ENCODE results near the gene PRDM15.

Gene PRDM15

DNA sequence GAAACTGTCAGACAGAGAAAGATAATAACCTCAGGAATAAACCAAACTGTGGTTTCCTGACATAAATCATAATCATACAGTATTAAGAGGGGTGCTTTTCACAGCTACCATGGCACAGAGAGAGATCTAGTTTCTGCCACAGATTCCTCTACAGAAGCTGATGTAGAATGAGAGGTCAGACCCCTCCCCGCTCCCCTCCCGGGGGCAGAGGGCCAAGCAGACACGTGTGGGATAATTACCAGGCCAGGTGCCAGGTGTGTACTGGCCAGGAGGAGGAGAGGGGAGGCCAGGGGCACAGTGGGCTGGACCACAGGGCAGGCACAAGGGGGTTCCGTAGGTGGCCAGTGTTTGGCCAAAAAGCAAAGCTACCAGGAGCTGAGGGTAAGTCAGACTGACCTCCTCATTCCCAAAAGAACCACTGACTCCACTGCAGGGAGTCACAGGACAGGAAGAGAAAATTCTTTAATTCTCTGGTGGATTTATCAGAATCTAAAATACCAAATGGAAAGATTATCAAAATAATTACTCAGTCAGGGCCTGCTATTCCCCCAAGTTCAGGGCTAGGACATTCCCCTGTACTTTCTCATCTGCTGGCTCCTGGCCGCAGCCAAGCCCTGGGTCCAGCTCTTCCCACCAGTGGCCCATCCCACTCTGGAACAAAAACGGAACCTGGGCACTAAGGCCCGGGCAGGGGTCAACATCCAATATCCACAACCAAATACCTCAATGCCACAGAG lies 44.7 kb upstream of the PRDM15 start:
- H3K27ac ChIP-seq = peak overlapping the region; percentile 60
- H3K36me3 ChIP-seq = peaks cover 11% of the 10 kb centered on the region; the same call in 1 of the 2 replicates
- TF ChIP-seq Cebpa-rat (IDR thresholded peaks at IDR 0.05) = no peak
- H3K27me3 ChIP-seq = no peaks in the 10 kb centered on the region
- H3K4me2 ChIP-seq = peak overlapping the region; percentile 97
- peaks cover 87% of the 10 kb centered on the region for H3K4me1 ChIP-seq
- H3K9ac ChIP-seq = peak overlapping the region; percentile 61
- H3K9me3 ChIP-seq = no peaks in the 10 kb centered on the region
- no peaks in the 10 kb centered on the region for H4K20me1 ChIP-seq
- no peak overlapping the region; the same call in 1 of the 2 replicates for H3K4me3 ChIP-seq

DNA sequence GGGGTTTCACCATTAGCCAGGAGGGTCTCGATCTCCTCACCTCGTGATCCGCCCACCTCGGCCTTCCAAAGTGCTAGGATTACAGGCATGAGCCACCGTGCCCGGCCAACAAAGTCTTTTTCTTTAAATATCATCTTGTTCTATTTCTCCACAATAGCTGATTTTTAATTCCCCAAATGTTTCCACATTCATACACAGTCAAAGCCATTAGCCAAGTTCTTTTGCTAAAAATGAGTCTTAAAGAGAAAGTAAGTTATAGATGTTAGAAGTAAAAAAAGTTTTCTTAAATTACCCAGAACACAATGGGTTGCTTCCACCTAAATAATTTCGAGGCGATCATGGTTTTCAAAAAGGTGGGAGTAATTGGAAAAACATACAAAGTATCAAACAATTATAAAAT lies 44.0 kb upstream of the PRDM15 start:
- Histone ChIP-seq H3K4me3 (no peak overlapping the region), H3K4me1 (peaks cover 80% of the 10 kb centered on the region), H3K27me3 (no peaks in the 10 kb centered on the region), H4K20me1 (no peaks in the 10 kb centered on the region), H3K27ac (0 out of 2 replicates have a peak overlapping the region, but pooled peaks have one; percentile 60), H3K9ac (no peak overlapping the region), H3K4me2 (peak overlapping the region; percentile 97), H3K36me3 (peaks cover 17% of the 10 kb centered on the region), H3K9me3 (no peaks in the 10 kb centered on the region)
- TF ChIP-seq Cebpa-rat (IDR thresholded peaks at IDR 0.05) = no peak

DNA sequence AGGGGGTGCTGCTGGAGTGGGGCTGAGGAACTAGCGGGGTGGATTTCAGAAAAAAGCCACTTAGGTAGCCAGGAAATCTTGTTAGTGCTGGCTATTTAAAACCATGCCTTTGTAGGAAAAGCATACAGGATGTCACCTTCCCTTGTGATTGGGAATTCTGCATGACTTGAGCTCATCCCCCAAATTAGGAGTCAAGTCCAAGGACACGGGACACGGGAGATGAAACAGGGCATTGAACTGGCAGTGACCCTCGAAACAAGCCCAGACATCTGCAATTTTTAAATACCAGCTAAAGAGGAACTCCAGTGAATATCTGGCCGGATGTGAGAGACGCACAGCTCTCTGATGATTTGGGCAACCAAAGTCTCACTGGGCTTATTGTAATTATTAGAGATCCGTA lies 41.9 kb upstream of the PRDM15 start:
- Histone ChIP-seq H4K20me1 (no peaks in the 10 kb centered on the region), H3K27ac (no peak overlapping the region), H3K4me3 (no peak overlapping the region), H3K36me3 (peaks cover 38% of the 10 kb centered on the region), H3K9ac (no peak overlapping the region), H3K27me3 (no peaks in the 10 kb centered on the region), H3K4me2 (peak overlapping the region; percentile 97), H3K9me3 (no peaks in the 10 kb centered on the region), H3K4me1 (peaks cover 62% of the 10 kb centered on the region)
- TF ChIP-seq Cebpa-rat (IDR thresholded peaks at IDR 0.05) = no peak

DNA sequence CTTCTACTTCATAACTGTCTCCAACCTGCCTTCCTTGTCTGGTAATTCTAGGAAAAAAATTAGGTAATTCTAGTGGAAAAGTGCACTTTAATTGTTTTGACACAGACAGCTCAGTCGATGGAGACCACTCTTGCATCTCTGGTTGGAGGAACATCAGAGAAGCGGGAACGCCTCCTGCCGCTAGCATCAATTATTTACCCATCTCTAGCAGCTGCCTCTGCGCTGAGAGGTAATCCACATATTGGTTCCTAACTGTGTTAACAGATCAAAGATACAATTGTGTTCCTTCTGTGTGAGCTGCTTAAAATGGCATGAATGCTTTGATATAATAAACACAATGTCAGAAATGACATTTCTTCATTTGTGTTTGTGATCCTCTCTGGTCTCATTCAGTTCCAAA lies 41.3 kb upstream of the PRDM15 start:
- Histone ChIP-seq H3K4me1 (peaks cover 56% of the 10 kb centered on the region), H3K4me3 (no peak overlapping the region), H3K27ac (no peak overlapping the region), H3K9ac (no peak overlapping the region), H3K4me2 (peak overlapping the region; percentile 97), H3K9me3 (no peaks in the 10 kb centered on the region), H3K27me3 (no peaks in the 10 kb centered on the region), H3K36me3 (peaks cover 44% of the 10 kb centered on the region), H4K20me1 (no peaks in the 10 kb centered on the region)
- no peak for TF ChIP-seq Cebpa-rat (IDR thresholded peaks at IDR 0.05)

DNA sequence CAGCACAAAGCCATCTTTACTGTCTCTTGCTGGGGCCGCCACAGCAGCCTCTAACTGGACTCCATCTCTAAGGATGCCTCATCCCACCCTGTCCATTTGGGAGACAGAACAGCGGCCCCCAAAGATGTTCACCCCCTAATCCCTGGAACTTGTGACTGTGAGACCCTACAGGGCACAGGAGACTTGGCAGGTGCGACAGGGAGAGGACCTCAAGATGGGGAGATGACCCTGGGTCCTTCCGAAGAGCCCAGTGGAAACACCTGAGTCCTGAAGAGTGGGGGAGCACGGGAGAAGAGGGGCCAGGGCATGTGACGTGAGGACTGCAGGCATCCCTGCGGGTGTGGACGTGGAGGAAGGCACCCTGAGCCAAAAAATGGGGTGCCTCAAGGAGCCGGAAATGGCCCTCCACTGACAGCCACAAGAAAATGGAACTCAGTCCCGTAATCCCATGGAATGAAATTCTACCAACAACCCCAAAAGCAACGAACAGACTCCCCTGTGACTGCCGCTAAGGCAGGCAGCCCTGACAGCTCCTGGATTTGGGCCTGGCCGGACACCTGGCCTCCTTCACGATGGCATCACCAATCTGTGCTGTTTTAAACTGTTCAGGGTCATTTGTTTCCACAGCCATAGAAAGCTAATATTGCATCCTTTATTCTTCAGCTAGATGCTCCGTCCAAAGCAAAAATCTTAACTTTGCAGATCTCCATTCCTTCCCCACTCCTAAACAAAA lies 40.7 kb upstream of the PRDM15 start:
- no peak for TF ChIP-seq Cebpa-rat (IDR thresholded peaks at IDR 0.05)
- Histone ChIP-seq H3K4me3 (no peak overlapping the region), H3K36me3 (peaks cover 50% of the 10 kb centered on the region), H3K27me3 (no peaks in the 10 kb centered on the region), H3K4me2 (no peak overlapping the region), H3K9ac (no peak overlapping the region), H3K27ac (peak overlapping the region; percentile 25), H3K4me1 (peaks cover 50% of the 10 kb centered on the region), H4K20me1 (no peaks in the 10 kb centered on the region), H3K9me3 (no peaks in the 10 kb centered on the region)

DNA sequence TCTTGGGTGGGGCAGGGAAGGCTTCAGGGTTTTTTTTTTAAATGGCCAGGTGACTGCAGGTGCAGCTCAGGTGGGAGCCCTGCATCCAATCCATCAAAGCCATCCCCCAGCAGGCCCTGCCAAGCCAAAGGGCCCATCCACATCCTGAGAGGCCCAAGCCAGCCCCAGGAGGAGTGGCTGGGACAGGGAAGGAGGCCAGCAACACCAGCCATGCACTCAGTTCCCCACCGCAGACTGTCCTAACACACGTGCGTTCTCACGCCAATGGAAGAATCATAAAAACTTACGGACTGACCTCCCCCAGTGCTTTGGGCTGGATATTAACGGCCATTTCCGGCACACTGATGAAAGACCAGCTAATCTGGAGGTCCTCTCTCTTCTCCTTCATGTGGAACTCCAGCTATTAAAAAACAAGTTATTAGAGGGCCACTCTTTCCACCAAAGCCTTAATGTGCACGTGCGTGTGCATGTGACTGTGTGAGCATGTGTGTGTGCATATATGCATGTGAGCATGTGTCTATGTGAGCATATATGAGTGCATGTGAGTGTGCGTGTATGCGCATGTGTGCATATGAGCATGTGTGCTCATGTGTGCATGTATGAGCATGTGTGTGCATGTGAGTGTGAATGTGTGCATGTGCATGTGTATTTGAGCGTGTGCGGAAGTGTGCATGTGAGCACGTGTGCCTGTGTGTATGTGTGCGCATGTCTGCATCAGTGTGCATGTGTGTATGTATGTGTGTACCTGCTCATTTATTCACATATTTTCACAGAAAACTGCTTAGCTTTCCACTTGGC lies 39.6 kb upstream of the PRDM15 start:
- Histone ChIP-seq H3K4me3 (no peak overlapping the region), H3K27ac (no peak overlapping the region), H3K9me3 (no peaks in the 10 kb centered on the region), H3K4me2 (no peak overlapping the region), H3K36me3 (peaks cover 61% of the 10 kb centered on the region), H3K9ac (no peak overlapping the region), H3K27me3 (no peaks in the 10 kb centered on the region), H4K20me1 (no peaks in the 10 kb centered on the region), H3K4me1 (peaks cover 39% of the 10 kb centered on the region)
- TF ChIP-seq Cebpa-rat (IDR thresholded peaks at IDR 0.05) = no peak

DNA sequence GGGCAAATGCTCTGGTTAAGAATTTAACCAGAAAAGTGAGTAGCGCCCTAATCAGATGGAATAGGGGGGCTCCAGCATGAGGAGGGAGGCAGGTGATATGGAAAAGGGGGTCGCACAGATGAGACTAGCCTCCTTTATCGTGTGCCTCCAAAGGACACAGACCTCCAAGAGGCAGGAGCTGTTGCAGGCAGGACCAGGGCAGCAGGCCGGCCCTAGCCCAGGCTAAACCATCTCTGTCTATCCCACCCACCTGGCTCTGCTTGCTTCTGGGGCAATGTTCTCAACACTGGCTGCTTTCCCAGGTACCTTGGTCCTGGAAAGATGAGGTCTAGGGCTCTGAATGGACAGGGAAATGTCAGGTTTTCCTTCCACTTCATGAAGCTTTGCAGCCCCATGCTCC lies 38.4 kb upstream of the PRDM15 start:
- Histone ChIP-seq H3K27ac (no peak overlapping the region), H4K20me1 (no peaks in the 10 kb centered on the region), H3K27me3 (no peaks in the 10 kb centered on the region), H3K4me3 (no peak overlapping the region), H3K4me1 (peaks cover 27% of the 10 kb centered on the region), H3K4me2 (no peak overlapping the region), H3K9me3 (no peaks in the 10 kb centered on the region), H3K9ac (no peak overlapping the region), H3K36me3 (peaks cover 73% of the 10 kb centered on the region)
- no peak for TF ChIP-seq Cebpa-rat (IDR thresholded peaks at IDR 0.05)

DNA sequence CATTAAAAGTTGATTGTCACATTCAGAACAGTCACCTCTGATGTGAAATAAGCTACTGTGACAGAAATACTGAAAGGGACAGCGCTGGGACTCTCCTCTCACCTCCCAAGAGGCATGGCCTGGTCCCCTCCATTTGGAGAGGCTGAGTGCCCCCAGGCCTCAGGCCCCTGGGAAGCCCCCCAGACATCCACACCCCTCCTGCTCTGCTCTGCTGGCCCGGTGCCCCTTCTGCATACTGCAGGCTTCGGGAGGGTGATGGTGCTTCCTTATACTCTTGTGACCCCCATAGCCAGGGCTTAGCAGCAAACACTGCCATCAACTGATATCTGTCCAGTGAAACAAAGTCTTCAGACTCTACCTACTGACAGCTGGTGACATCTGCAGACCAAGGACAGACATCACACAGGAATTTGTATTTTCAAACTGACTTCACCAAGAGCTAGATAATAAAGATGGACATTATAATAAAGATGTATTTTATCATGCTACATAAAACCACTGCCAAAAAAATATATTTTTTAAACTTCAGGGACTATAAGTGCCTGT lies 37.8 kb upstream of the PRDM15 start:
- no peaks in the 10 kb centered on the region for H4K20me1 ChIP-seq
- H3K27me3 ChIP-seq = no peaks in the 10 kb centered on the region
- H3K36me3 ChIP-seq = peaks cover 79% of the 10 kb centered on the region
- no peak overlapping the region for H3K27ac ChIP-seq
- no peak overlapping the region for H3K9ac ChIP-seq
- H3K4me3 ChIP-seq = no peak overlapping the region
- no peak overlapping the region for H3K4me2 ChIP-seq
- TF ChIP-seq Cebpa-rat (IDR thresholded peaks at IDR 0.05) = no peak
- H3K4me1 ChIP-seq = peaks cover 21% of the 10 kb centered on the region
- H3K9me3 ChIP-seq = no peaks in the 10 kb centered on the region

DNA sequence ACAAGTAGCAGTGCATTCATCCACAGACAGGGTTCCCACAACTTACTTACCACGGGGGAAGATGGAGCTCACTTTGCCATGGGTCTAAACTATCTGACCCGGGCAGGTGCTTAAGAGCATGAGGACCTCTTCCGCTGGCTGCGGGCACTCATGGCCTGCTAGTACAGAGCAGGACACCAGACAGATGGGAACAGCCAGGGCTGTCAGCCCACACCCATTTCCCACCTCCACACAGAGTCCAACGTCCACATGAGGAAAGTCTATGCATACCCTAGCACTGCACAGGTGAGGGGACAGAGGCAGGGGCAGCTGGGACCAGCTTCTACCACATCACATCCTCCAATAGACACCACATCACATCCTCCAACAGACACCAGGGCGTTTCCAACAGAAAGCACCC lies 35.8 kb upstream of the PRDM15 start:
- Histone ChIP-seq H3K4me3 (no peak overlapping the region), H3K36me3 (peaks cover 94% of the 10 kb centered on the region)

More for the DNA sequence above, 35.8 kb upstream of the PRDM15 start:
- peaks cover under 1% of the 10 kb centered on the region; the same call in 1 of the 2 replicates for H3K4me1 ChIP-seq
- H3K27me3 ChIP-seq = no peaks in the 10 kb centered on the region
- no peaks in the 10 kb centered on the region for H4K20me1 ChIP-seq
- H3K27ac ChIP-seq = no peak overlapping the region
- no peak overlapping the region for H3K9ac ChIP-seq
- TF ChIP-seq Cebpa-rat (IDR thresholded peaks at IDR 0.05) = no peak
- no peak overlapping the region for H3K4me2 ChIP-seq
- H3K9me3 ChIP-seq = no peaks in the 10 kb centered on the region
